MM.1S (cell line): ENCODE results near the gene BNIP5.

Source experiments
- CTCF ChIP-seq: fragments of 300-600 bp; sonication (generic); IDR thresholded peaks from 2 replicates; pipeline ENCODE4 v1.5.1; 2016; ENCODE audit warnings: antibody characterized with exemption, low read length, mixed read lengths
- EZH2 ChIP-seq: fragments of 300-600 bp; sonication (generic); optimal IDR thresholded peaks from 2 replicates; pipeline ENCODE3; 2017; ENCODE audit warnings: low read depth, mild to moderate bottlenecking, antibody characterized with exemption, low read length, mixed read lengths

- TF ChIP-seq CTCF (no peak), EZH2 (no peak)
These were observed 16.8 kb upstream of the BNIP5 start for GRCh38 chr6:36353411-36353915.
